ENCODE measurements around the gene C22orf39.

Gene C22orf39

GRCh38 chr22:19398206-19398605, 49.3 kb downstream of the C22orf39 start:
- Histone ChIP-seq H3K9ac (ENCODE audit: low read length) (no peak overlapping the region), H3K9me3 (replicated peaks; ENCODE audit: insufficient read depth, low read length) (no peaks in the 10 kb centered on the region), H3K79me2 (ENCODE audit: low read length) (peaks cover 17% of the 10 kb centered on the region; the same call in 1 of the 2 replicates), H3K36me3 (replicated peaks; ENCODE audit: insufficient read depth, low read length) (peaks cover 5% of the 10 kb centered on the region), H3K27ac (ENCODE audit: low read length) (no peak overlapping the region), H4K20me1 (ENCODE audit: insufficient read depth, low read length) (no peaks in the 10 kb centered on the region), H3F3A (ENCODE audit: insufficient read depth, low read length) (no peaks in the 10 kb centered on the region), H2AFZ (ENCODE audit: low read length) (no peak overlapping the region), H3K9me2 (replicated peaks; ENCODE audit: insufficient read depth, low read length) (no peaks in the 10 kb centered on the region), H3K4me1 (ENCODE audit: low read length) (no peaks in the 10 kb centered on the region), H3K4me2 (ENCODE audit: low read depth, low read length) (no peak overlapping the region), H3K4me3 (ENCODE audit: low read length) (no peak overlapping the region), H3K27me3 (replicated peaks; ENCODE audit: insufficient read depth, low read length) (no peaks in the 10 kb centered on the region)
- no peak for DNase-seq
- TF ChIP-seq EZH2 (optimal IDR thresholded peaks at IDR 0.05; ENCODE audit: low read depth, low read length) (no peak), EZH2phosphoT487 (IDR thresholded peaks at IDR 0.05; ENCODE audit: low read length) (no peak)
- TF ChIP-seq, protein P1, sequence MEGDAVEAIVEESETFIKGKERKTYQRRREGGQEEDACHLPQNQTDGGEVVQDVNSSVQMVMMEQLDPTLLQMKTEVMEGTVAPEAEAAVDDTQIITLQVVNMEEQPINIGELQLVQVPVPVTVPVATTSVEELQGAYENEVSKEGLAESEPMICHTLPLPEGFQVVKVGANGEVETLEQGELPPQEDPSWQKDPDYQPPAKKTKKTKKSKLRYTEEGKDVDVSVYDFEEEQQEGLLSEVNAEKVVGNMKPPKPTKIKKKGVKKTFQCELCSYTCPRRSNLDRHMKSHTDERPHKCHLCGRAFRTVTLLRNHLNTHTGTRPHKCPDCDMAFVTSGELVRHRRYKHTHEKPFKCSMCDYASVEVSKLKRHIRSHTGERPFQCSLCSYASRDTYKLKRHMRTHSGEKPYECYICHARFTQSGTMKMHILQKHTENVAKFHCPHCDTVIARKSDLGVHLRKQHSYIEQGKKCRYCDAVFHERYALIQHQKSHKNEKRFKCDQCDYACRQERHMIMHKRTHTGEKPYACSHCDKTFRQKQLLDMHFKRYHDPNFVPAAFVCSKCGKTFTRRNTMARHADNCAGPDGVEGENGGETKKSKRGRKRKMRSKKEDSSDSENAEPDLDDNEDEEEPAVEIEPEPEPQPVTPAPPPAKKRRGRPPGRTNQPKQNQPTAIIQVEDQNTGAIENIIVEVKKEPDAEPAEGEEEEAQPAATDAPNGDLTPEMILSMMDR (IDR thresholded peaks at IDR 0.05; ENCODE audit: low read length): no peak

GRCh38 chr22:19397734-19398104, 49.8 kb downstream of the C22orf39 start:
- H3K9ac ChIP-seq (ENCODE audit: low read length): no peak overlapping the region
- no peak for DNase-seq
- no peaks in the 10 kb centered on the region for H3K9me2 ChIP-seq (replicated peaks; ENCODE audit: insufficient read depth, low read length)
- H3K4me1 ChIP-seq (ENCODE audit: low read length): no peaks in the 10 kb centered on the region
- no peak overlapping the region for H3K27ac ChIP-seq (ENCODE audit: low read length)
- no peaks in the 10 kb centered on the region for H3F3A ChIP-seq (ENCODE audit: insufficient read depth, low read length)
- no peak for TF ChIP-seq EZH2 (optimal IDR thresholded peaks at IDR 0.05; ENCODE audit: low read depth, low read length)
- TF ChIP-seq, protein P1 (IDR thresholded peaks at IDR 0.05; ENCODE audit: low read length): no peak
- no peak for TF ChIP-seq EZH2phosphoT487 (IDR thresholded peaks at IDR 0.05; ENCODE audit: low read length)
- no peak overlapping the region for H2AFZ ChIP-seq (ENCODE audit: low read length)
- no peak overlapping the region for H3K4me2 ChIP-seq (ENCODE audit: low read depth, low read length)
- H4K20me1 ChIP-seq (ENCODE audit: insufficient read depth, low read length): no peaks in the 10 kb centered on the region
- H3K79me2 ChIP-seq (ENCODE audit: low read length): peaks cover 17% of the 10 kb centered on the region; the same call in 1 of the 2 replicates
- no peaks in the 10 kb centered on the region for H3K27me3 ChIP-seq (replicated peaks; ENCODE audit: insufficient read depth, low read length)
- H3K9me3 ChIP-seq (replicated peaks; ENCODE audit: insufficient read depth, low read length): no peaks in the 10 kb centered on the region
- peaks cover 5% of the 10 kb centered on the region for H3K36me3 ChIP-seq (replicated peaks; ENCODE audit: insufficient read depth, low read length)
- H3K4me3 ChIP-seq (ENCODE audit: low read length): no peak overlapping the region

DNA sequence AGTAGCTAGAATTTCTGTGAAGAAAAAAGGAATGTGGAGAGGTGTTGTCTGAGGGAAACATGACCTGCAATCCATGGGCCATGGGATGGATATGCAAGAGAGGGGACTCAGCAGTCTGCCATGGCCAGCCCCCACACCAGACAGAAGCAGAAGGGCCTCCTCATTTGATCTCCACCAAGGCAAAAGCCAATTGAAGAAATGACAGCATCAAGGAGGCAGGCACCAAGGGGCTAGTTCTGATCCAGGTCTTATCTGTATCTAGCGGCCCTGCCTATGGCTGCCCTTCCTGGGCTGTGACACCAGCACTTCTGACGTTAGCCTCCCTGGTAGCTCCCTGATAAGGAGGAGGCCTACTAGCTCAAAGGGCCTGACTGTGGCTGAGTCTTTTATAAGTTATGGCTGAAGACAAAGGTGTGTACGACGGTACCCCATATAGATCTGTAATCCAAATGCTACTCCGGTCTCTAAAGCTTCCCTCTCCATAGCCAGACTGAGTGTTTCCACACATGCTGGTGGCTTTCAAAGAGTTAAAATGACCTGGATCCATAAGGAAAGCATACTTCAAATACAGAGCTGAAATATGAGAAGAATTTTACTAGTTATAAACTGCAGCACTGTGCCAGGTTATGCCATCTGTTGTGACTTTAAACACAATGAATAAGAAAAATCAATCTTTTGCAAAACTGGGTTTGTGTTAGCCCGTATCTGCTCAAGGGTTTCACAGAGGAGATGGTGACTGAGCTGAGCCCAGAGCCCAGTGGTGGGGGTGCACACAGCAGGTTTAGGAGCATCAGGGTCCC, 50.4 kb downstream of the C22orf39 start:
- Histone ChIP-seq H3K4me3 (ENCODE audit: low read length) (no peak overlapping the region), H4K20me1 (ENCODE audit: insufficient read depth, low read length) (no peaks in the 10 kb centered on the region), H3K4me2 (ENCODE audit: low read depth, low read length) (no peak overlapping the region), H2AFZ (ENCODE audit: low read length) (no peak overlapping the region), H3K27me3 (replicated peaks; ENCODE audit: insufficient read depth, low read length) (no peaks in the 10 kb centered on the region), H3K9ac (ENCODE audit: low read length) (no peak overlapping the region), H3K79me2 (ENCODE audit: low read length) (peaks cover 19% of the 10 kb centered on the region; the same call in 1 of the 2 replicates), H3K27ac (ENCODE audit: low read length) (no peak overlapping the region), H3K9me2 (replicated peaks; ENCODE audit: insufficient read depth, low read length) (no peaks in the 10 kb centered on the region), H3K9me3 (replicated peaks; ENCODE audit: insufficient read depth, low read length) (no peaks in the 10 kb centered on the region), H3F3A (ENCODE audit: insufficient read depth, low read length) (no peaks in the 10 kb centered on the region), H3K36me3 (replicated peaks; ENCODE audit: insufficient read depth, low read length) (peaks cover 4% of the 10 kb centered on the region), H3K4me1 (ENCODE audit: low read length) (no peaks in the 10 kb centered on the region)
- no peak for DNase-seq
- TF ChIP-seq EZH2 (optimal IDR thresholded peaks at IDR 0.05; ENCODE audit: low read depth, low read length): no peak
- TF ChIP-seq EZH2phosphoT487 (IDR thresholded peaks at IDR 0.05; ENCODE audit: low read length): no peak
- TF ChIP-seq, protein P1 (IDR thresholded peaks at IDR 0.05; ENCODE audit: low read length): no peak
